GM12892 (cell line): ENCODE measurements around the gene NDST1.

Source experiments
- DNase-seq: peaks from one replicate; pipeline ENCODE4 v3.0.0; 2011; ENCODE audit not compliant: insufficient read length
- FAIRE-seq: peaks from 2 replicates; lab custom pipeline; 2011; peaks lifted over from hg19 to GRCh38; lab: Jason Lieb, UNC
- POLR2A ChIP-seq: IDR thresholded peaks from 2 replicates; pipeline ENCODE4 v1.6.1; 2011; ENCODE audit warnings: low read depth, low read length, control low read depth
- POLR2AphosphoS5 ChIP-seq: IDR thresholded peaks from 2 replicates; pipeline ENCODE4 v1.6.1; 2011; ENCODE audit warnings: low read depth, low read length, control low read depth
- TAF1 ChIP-seq: IDR thresholded peaks from 2 replicates; pipeline ENCODE4 v1.6.1; 2011; ENCODE audit warnings: low read depth, mild to moderate bottlenecking, control low read depth, low read length, borderline replicate concordance

Gene NDST1

GRCh38 chr5:150481708-150481965 is 26.3 kb upstream of the NDST1 start:
- DNase-seq (no peak), FAIRE-seq (no peak)
- TF ChIP-seq POLR2AphosphoS5 (no peak), TAF1 (no peak), POLR2A (no peak)

GRCh38 chr5:150481972-150482406 is 25.9 kb upstream of the NDST1 start:
- no peak for TF ChIP-seq POLR2A
- no peak for TF ChIP-seq TAF1
- TF ChIP-seq POLR2AphosphoS5, result no peak
- no peak for FAIRE-seq
- DNase-seq, result no peak

GRCh38 chr5:150484964-150485692 is 22.8 kb upstream of the NDST1 start:
- no peak for FAIRE-seq
- TF ChIP-seq POLR2A, result no peak
- TF ChIP-seq POLR2AphosphoS5, result no peak
- TF ChIP-seq TAF1, result no peak

DNA sequence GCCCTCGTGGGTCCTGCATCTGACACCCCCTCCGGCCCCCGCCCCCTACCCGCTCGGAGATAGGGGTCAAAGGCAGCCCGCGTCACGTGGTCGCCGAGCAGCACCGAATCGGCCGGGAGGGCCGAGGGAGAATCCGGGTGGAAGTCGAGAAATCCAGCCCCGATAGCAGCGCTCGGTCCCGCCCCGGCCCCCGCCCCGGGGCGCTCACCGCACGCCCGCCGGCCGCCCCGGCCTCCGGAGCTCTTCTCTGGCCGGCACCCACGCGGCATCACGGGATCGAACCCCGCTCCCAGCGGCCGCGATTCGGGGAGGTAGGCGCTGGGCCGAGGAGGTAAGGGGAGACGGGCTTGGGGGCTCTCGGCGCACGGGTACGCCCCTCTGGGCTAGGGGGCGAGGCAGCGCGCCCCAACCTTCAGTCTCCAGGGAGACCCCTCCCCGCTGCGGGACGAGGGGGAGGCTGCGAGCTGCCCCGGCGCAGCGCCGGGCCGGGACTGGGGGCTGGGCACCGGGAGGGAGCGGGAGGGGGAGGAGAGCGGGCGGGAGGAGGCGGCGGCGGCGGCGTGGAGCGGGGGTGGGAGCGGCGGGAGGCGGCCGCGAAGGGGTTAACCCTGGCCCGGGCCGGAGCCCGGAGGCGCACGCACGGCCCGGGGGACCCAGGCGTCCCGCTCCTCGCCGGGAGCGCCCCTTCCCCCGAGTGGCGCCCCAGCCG is 22.1 kb upstream of the NDST1 start:
- no peak for FAIRE-seq
- peak; percentile 68 for DNase-seq
- TF ChIP-seq TAF1 (no peak), POLR2A (no peak), POLR2AphosphoS5 (no peak)

More at GRCh38 chr5:150484964-150485692, 22.8 kb upstream of the NDST1 start:
- DNase-seq, result no peak

- DNase-seq, result peak; percentile 50
These were observed 21.3 kb upstream of the NDST1 start for GRCh38 chr5:150486402-150487198.

GRCh38 chr5:150487199-150488061 is 20.5 kb upstream of the NDST1 start:
- TF ChIP-seq TAF1, result no peak
- TF ChIP-seq POLR2A, result no peak
- TF ChIP-seq POLR2AphosphoS5, result no peak
- no peak for DNase-seq
- FAIRE-seq, result peak; percentile 17

More at GRCh38 chr5:150486402-150487198, 21.3 kb upstream of the NDST1 start:
- TF ChIP-seq TAF1, result no peak
- FAIRE-seq, result peak; percentile 42

GRCh38 chr5:150488519-150489359 is 19.2 kb upstream of the NDST1 start:
- FAIRE-seq (no peak), DNase-seq (no peak)
- TF ChIP-seq TAF1 (no peak), POLR2AphosphoS5 (no peak), POLR2A (no peak)

DNA sequence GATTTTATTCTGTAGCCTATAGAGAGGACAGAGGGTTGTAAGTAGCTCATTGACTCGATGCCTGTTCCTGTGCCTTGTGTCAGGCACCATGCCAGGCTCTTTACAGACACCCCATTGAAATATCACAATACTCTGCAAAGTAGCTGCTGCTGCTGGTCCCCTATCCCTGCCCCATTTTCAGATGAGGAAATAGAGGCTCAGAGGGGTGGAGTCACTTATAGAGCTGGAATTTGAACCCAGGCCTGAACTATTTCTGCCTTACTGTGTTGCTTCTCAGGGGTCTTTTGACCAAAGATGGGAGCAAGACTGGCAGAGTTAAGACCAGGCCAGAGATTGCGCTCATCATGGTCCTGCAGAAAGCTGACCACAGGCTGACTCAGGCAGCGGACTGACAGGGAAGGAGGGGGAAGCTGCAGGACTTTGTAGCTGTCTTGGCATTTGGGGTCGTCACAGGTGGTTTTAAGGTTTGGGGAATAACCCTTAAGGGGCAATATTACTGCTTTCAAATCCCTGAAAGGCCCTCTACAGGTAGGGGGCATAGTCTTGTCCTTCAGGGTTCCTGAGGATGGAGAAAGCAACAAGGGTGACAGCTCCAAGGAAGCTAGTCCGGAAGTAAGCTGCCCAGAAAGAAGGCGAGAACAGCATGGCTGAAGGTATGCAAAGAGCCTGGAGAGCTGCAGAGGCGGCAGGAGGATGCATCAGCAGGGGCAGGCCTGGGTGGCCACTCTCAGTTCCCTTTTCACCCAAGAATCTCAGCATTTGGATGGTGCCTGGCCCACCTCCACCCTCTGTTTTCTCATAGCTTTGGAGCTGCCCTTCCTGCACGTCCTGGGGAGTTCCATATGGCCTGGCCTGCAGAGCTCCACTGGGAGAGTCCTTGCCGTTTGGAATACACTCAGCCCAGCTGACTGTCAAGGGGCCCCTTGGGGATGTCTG is 18.3 kb upstream of the NDST1 start:
- TF ChIP-seq POLR2A, result no peak
- TF ChIP-seq TAF1, result no peak
- TF ChIP-seq POLR2AphosphoS5, result no peak
- DNase-seq (peak; percentile 67), FAIRE-seq (peak; percentile 94)

DNA sequence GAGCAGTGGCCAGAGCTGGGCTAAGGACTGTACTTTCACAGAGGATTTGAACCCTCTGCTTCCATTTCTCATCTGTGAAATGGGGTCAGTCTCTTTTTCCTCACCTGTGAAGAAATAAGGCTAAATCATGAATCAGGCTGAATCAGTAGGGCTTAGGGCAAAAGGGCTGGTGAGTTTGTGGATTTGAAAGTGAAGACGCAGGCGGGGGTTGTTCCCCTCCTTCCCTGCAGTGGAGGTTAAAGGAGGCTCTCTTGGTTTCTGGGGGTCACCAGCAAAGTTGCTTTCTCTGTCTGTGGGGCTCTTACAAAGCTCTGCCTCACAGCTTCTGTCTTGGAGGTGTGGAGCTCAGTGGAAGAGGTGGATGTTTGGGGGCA is 17.6 kb upstream of the NDST1 start:
- TF ChIP-seq TAF1 (no peak), POLR2AphosphoS5 (no peak), POLR2A (no peak)
- DNase-seq (no peak), FAIRE-seq (no peak)
